Endothelial cell of umbilical vein (primary cell): ENCODE measurements around the gene PLA2G6.

ENCODE experiments used
- CTCF ChIP-seq, 2 donors: IDR thresholded peaks; 1 replicate in 1 of 2; 2 replicates in 1 of 2; pipeline ENCODE4 v1.5.1; 2011; ENCODE audit warnings: low read length in 2 of 2, mild to moderate bottlenecking in 2 of 2, moderate library complexity in 2 of 2, control low read depth in 1 of 2, inconsistent platforms in 1 of 2, low read depth in 1 of 2; ENCODE audit not compliant: insufficient read depth in 1 of 2; ENCODE audit errors: extremely low read depth in 1 of 2
- EZH2 ChIP-seq: IDR thresholded peaks from 2 replicates; pipeline ENCODE4 v1.6.1; 2012; ENCODE audit warnings: borderline replicate concordance, low read depth, mild to moderate bottlenecking, moderate library complexity, low read length, inconsistent platforms; ENCODE audit not compliant: severe bottlenecking
- FOS ChIP-seq: IDR thresholded peaks from 2 replicates; pipeline ENCODE4 v1.6.1; 2011; ENCODE audit warnings: mild to moderate bottlenecking, low read length, moderate library complexity, borderline replicate concordance; ENCODE audit not compliant: insufficient read depth
- JUN ChIP-seq: IDR thresholded peaks from 2 replicates; pipeline ENCODE4 v1.6.1; 2011; ENCODE audit warnings: borderline replicate concordance, low read depth; ENCODE audit not compliant: insufficient read length, insufficient read depth
- MAX ChIP-seq: IDR thresholded peaks from 2 replicates; pipeline ENCODE4 v1.6.1; 2011; ENCODE audit not compliant: insufficient read depth, insufficient read length
- MYC ChIP-seq: IDR thresholded peaks from one replicate; pipeline ENCODE4 v1.6.1; 2011; ENCODE audit warnings: mild to moderate bottlenecking, low read depth, low read length
- POLR2A ChIP-seq: IDR thresholded peaks from 2 replicates; pipeline ENCODE4 v1.6.1; 2012; ENCODE audit warnings: low read depth, mild to moderate bottlenecking, control low read depth, low read length
- POLR2AphosphoS5 ChIP-seq: IDR thresholded peaks from 2 replicates; pipeline ENCODE4 v1.6.1; 2012; ENCODE audit warnings: low read depth, mild to moderate bottlenecking, control low read depth, low read length, moderate library complexity; ENCODE audit not compliant: insufficient read depth

GRCh38 chr22:38219632-38220031, 38.0 kb upstream of the PLA2G6 start:
- TF ChIP-seq CTCF (IDR thresholded peaks at IDR 0.05; ENCODE audit: extremely low read depth in 1 of 2, insufficient read depth in 1 of 2, low read depth in 1 of 2, low read length in 2 of 2) (no peak), POLR2AphosphoS5 (no peak), JUN (no peak), POLR2A (no peak), MAX (no peak), MYC (no peak), FOS (no peak), EZH2 (no peak)
